Thymus (tissue), 11 donors: Measurements from ENCODE around the gene ATP5MC2. TPM values are rescaled to one million over a fixed set of nuclear protein-coding genes. Genes with fewer than 3 reads are reported as not detected.

Experiments
- DNase-seq, 9 donors: peaks; one replicate each; pipeline ENCODE4 v3.0.0-alpha.2; 2013; ENCODE audit warnings: low spot score in 9 of 9, low read depth in 6 of 9, missing footprints in 1 of 9
- H3K27ac ChIP-seq, 2 donors: one replicate each; pipeline ENCODE4 v1.5.1; 2013; ENCODE audit warnings: control low read depth in 1 of 2, low read depth in 1 of 2, low read length in 1 of 2, mild to moderate bottlenecking in 1 of 2, moderate library complexity in 1 of 2
- H3K27me3 ChIP-seq, 2 donors: one replicate each; pipeline ENCODE4 v1.5.1; 2013; ENCODE audit warnings: low read length in 1 of 2; ENCODE audit not compliant: control insufficient read depth in 2 of 2, insufficient read depth in 1 of 2
- H3K36me3 ChIP-seq, 2 donors: one replicate each; pipeline ENCODE4 v1.5.1; 2013; ENCODE audit warnings: low read length in 1 of 2, mild to moderate bottlenecking in 1 of 2, moderate library complexity in 1 of 2; ENCODE audit not compliant: control insufficient read depth in 2 of 2, insufficient read depth in 2 of 2
- H3K4me1 ChIP-seq, 2 donors: one replicate each; pipeline ENCODE4 v1.5.1; 2013; ENCODE audit warnings: low read length in 2 of 2; ENCODE audit not compliant: control insufficient read depth in 2 of 2, insufficient read depth in 2 of 2
- H3K4me3 ChIP-seq, 2 donors: one replicate each; pipeline ENCODE4 v1.5.1; 2013; ENCODE audit warnings: low read length in 2 of 2, control low read depth in 1 of 2, mild to moderate bottlenecking in 1 of 2
- H3K9me3 ChIP-seq, 2 donors: one replicate each; pipeline ENCODE4 v1.5.1; 2013; ENCODE audit warnings: low read length in 1 of 2, mild to moderate bottlenecking in 1 of 2; ENCODE audit not compliant: control insufficient read depth in 2 of 2, insufficient read depth in 1 of 2
- WGBS: extraction: QIAGEN DNeasy Blood & Tissue Kit; methylation state at CpG from one replicate; pipeline ENCODE4 v1.1.7; 2013; 5-methylcytosine and 5-hydroxymethylcytosine counted together
- polyA plus RNA-seq: library from polyadenylated mRNA; stranded (reverse); fragments of 200-250 nt; gene quantifications from one replicate; pipeline ENCODE4 v1.2.3, GENCODE V29; 2013
- total RNA-seq: library from RNA; stranded (reverse); fragments of 120-200 nt; gene quantifications from one replicate; pipeline ENCODE4 v1.2.4, GENCODE V29; 2013
- donor health status: healthy.

The ATP5MC2 gene
- total and polyA plus RNA-seq, 2 donors: 272 to 335 TPM

GRCh38 chr12:53667080-53667479, 8.8 kb downstream of the ATP5MC2 start:
- Histone ChIP-seq H3K27ac (no peak overlapping the region), H3K4me1 (no peaks in the 10 kb centered on the region), H3K4me3 (no peak overlapping the region), H3K9me3 (no peaks in the 10 kb centered on the region), H3K36me3 (peaks cover 43 to 76% of the 10 kb centered on the region in 2 donors), H3K27me3 (no peaks in the 10 kb centered on the region)
- DNase-seq: no peak
- over 99% methylated on average over 2 of the region's 2 CpGs for WGBS

GRCh38 chr12:53664936-53665335, 10.9 kb downstream of the ATP5MC2 start:
- 98% methylated on average over 7 of the region's 7 CpGs for WGBS
- H3K4me3 ChIP-seq: no peak overlapping the region

GRCh38 chr12:53664191-53664590, 11.7 kb downstream of the ATP5MC2 start:
- 99% methylated on average over 5 of the region's 5 CpGs for WGBS
- Histone ChIP-seq H3K4me3 (no peak overlapping the region), H3K27me3 (no peaks in the 10 kb centered on the region), H3K9me3 (no peaks in the 10 kb centered on the region), H3K27ac (no peak overlapping the region), H3K4me1 (no peaks in the 10 kb centered on the region), H3K36me3 (peaks cover 32 to 50% of the 10 kb centered on the region in 2 donors)
- DNase-seq: no peak

More at GRCh38 chr12:53664936-53665335, 10.9 kb downstream of the ATP5MC2 start:
- no peak overlapping the region for H3K27ac ChIP-seq
- DNase-seq: no peak
- no peaks in the 10 kb centered on the region for H3K27me3 ChIP-seq
- H3K9me3 ChIP-seq: no peaks in the 10 kb centered on the region
- H3K36me3 ChIP-seq: peaks cover 39 to 57% of the 10 kb centered on the region in 2 donors
- no peaks in the 10 kb centered on the region for H3K4me1 ChIP-seq

- peaks cover 10 to 13% of the 10 kb centered on the region in 2 donors for H3K36me3 ChIP-seq
- H3K27me3 ChIP-seq: no peaks in the 10 kb centered on the region
- H3K4me1 ChIP-seq: no peaks in the 10 kb centered on the region
- H3K4me3 ChIP-seq: no peak overlapping the region
- DNase-seq: no peak
- WGBS: 96% methylated on average over 5 of the region's 5 CpGs
- peak overlapping the region; percentile 34 to 46 for H3K27ac ChIP-seq
- H3K9me3 ChIP-seq: no peaks in the 10 kb centered on the region
These were observed 15.8 kb downstream of the ATP5MC2 start for GRCh38 chr12:53660041-53660440.

GRCh38 chr12:53659571-53659981, 16.3 kb downstream of the ATP5MC2 start:
- 93% methylated on average over 2 of the region's 2 CpGs for WGBS
- no peak overlapping the region for H3K4me3 ChIP-seq
- H3K4me1 ChIP-seq: no peaks in the 10 kb centered on the region
- H3K27me3 ChIP-seq: no peaks in the 10 kb centered on the region
- H3K9me3 ChIP-seq: no peaks in the 10 kb centered on the region
- DNase-seq: no peak
- H3K36me3 ChIP-seq: peaks cover 5 to 9% of the 10 kb centered on the region in 2 donors
- H3K27ac ChIP-seq: peak overlapping the region in 1 of 2 donors; percentile 74

DNA sequence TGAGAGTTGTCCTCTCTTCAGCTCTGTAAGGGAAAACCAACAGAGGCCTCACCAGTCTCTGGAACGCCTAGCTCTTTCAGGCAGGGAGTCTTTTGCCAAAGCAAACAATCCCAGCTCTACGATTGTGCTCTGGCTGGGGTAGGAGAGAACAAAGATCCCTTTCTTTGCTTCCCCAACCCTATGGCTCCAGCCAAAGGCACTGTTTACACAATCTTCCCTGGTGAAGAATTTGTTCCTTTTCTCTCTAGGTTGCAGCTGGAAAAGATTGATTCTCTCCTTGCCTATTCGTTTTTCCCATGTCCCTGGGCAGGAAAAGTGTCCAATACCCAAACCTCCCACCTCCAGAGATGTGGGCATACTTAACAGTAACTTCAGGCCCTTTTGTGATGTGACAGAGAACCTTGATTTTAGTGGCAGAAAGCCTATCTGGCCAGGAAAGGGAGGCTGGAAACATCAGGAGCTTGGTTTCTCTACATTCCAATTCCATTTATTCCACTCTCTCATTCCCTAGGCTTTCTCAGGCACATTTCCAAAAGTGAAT, 16.8 kb downstream of the ATP5MC2 start:
- Histone ChIP-seq H3K4me3 (no peak overlapping the region), H3K4me1 (no peaks in the 10 kb centered on the region), H3K9me3 (no peaks in the 10 kb centered on the region), H3K36me3 (peaks cover 5 to 8% of the 10 kb centered on the region in 2 donors), H3K27me3 (no peaks in the 10 kb centered on the region), H3K27ac (peak overlapping the region; percentile 46 to 74)
- WGBS: 93% methylated on average over 3 of the region's 3 CpGs
- DNase-seq: peak in 1 of 9 donors; percentile 7

DNA sequence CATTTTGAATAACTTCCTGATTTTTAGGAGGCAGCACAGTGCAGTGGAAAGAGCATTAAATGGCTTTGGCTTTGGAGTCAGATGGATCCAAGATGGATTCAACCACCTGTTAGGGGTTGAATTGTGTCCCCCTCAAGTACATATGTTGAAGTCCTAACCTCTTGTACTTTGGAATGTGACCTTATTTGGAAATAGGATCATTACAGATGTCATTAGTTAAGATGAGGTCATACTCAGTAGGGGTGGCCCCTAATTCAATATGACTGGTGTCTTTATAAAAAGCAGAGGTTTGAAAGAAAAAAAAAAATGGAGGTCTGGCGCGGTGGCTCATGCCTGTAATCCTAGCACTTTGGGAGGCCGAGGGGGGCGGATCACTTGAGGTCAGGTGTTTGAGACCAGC, 18.8 kb downstream of the ATP5MC2 start:
- Histone ChIP-seq H3K4me3 (no peak overlapping the region), H3K4me1 (no peaks in the 10 kb centered on the region), H3K9me3 (no peaks in the 10 kb centered on the region), H3K27ac (no peak overlapping the region), H3K36me3 (no peaks in the 10 kb centered on the region), H3K27me3 (no peaks in the 10 kb centered on the region)
- DNase-seq: no peak
- WGBS: over 99% methylated on average over 4 of the region's 4 CpGs

- no peaks in the 10 kb centered on the region for H3K4me1 ChIP-seq
- H3K36me3 ChIP-seq: no peaks in the 10 kb centered on the region
- no peak overlapping the region for H3K27ac ChIP-seq
- H3K27me3 ChIP-seq: no peaks in the 10 kb centered on the region
- no peak for DNase-seq
- no peak overlapping the region for H3K4me3 ChIP-seq
- 97% methylated on average over 2 of the region's 2 CpGs for WGBS
- H3K9me3 ChIP-seq: no peaks in the 10 kb centered on the region
These were observed 22.3 kb downstream of the ATP5MC2 start for GRCh38 chr12:53653595-53653994.

- WGBS: 94% methylated on average over 1 of the region's 1 CpG
- no peak overlapping the region for H3K4me3 ChIP-seq
- no peaks in the 10 kb centered on the region for H3K9me3 ChIP-seq
- no peaks in the 10 kb centered on the region for H3K36me3 ChIP-seq
- H3K27ac ChIP-seq: no peak overlapping the region
- no peaks in the 10 kb centered on the region for H3K4me1 ChIP-seq
- no peak for DNase-seq
- no peaks in the 10 kb centered on the region for H3K27me3 ChIP-seq
These were observed 23.5 kb downstream of the ATP5MC2 start for GRCh38 chr12:53652366-53652765.
